HG02852 (cell line): ENCODE data around the gene SLC48A1.
A peak's percentile ranks its signal among the peaks of the same experiment; 100 is the strongest.

Experiments
- ATAC-seq: cut with Tn5 transposase; IDR thresholded peaks from one replicate; pipeline ENCODE4 v1.9.1; 2021; ENCODE audit warnings: mild to moderate bottlenecking, moderate library complexity; ENCODE audit not compliant: unreplicated experiment

The SLC48A1 gene

GRCh38 chr12:47744005-47744651 is 28.9 kb upstream of the SLC48A1 start:
- no peak for ATAC-seq

- no peak for ATAC-seq
Measured at GRCh38 chr12:47744778-47745436, 28.1 kb upstream of the SLC48A1 start.

GRCh38 chr12:47745485-47746041 is 27.5 kb upstream of the SLC48A1 start:
- no peak for ATAC-seq

GRCh38 chr12:47746073-47746472 is 27.0 kb upstream of the SLC48A1 start:
- ATAC-seq: no peak

DNA sequence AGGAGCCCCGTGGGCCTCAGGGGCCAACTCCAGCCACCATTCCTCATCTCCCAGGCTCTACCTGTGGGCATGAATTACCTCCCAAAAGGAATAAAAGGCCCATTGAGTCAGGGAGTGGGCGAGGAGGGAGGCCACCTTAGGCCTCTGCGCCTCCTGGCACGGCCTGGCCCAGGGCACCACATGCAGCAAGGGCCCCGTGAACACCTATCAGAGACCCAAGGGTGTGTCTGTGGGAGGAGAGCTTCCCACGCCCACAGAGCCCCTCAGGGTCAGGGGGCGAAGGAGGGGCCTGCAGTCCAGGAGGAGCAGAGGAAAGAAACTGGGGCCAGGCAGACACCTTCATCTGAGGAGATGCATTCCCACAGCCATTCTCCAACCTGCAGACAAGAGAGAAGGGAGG is 26.5 kb upstream of the SLC48A1 start:
- ATAC-seq: no peak

GRCh38 chr12:47747126-47747525 is 25.9 kb upstream of the SLC48A1 start:
- no peak for ATAC-seq

DNA sequence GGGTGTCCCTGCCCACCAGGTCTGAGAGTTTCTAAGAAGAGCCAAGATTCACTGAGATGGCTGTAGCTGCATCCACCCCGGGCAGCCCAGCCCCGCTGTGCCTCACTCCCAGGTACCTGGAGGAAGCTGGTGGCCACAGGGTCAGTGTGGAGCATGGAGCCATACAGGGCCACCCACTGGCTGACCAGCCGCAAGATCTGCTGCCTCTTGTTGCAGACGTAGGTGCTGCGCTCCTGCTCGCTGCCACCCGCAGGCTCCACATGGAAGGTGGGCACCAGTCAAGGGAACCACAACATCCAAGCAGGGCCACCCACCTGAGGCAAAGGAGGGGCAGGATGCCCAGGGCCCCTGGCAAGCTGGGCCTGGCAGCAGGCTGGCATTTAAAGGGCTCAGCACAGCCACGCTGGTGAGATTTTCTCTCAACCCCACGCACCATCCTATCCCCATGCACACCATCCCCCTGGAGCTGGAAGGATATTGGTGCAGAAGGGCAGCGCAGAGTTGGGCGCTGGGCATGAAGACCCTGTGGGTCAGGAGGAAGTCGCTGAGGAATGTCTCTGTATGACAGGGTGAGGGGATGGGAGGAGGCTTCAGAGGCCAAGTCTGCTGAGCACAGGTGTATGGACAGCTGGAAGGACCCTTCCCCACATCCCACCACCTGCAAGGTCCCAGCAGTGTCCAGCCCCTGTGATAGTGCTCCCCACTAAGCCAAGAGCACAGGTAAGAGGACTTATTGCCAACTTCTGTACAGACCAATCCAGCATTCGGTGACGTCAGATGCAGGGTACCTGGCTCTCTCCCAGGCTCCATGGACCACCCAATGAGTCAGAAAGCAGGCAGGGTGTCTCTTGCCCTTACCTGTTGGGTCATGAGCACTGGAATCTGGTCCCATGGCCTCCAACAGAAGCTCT is 25.2 kb upstream of the SLC48A1 start:
- ATAC-seq: no peak

DNA sequence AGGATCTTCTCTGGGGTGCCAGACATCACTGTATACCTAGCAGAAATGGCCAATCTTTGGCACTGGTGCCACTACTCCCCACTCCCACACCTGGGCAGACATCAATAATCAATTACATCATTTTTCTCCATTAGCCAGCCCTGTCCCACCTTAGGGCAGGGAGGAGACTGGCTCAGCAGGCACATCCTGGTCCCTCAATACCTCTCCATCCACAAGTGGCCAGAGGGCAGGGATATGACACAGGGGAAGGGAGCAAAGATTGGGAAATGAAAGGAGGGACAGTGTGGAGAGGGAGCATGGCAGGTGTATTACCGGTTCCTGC is 24.6 kb upstream of the SLC48A1 start:
- no peak for ATAC-seq

- ATAC-seq: no peak
Measured at GRCh38 chr12:47748899-47749298, 24.1 kb upstream of the SLC48A1 start.

DNA sequence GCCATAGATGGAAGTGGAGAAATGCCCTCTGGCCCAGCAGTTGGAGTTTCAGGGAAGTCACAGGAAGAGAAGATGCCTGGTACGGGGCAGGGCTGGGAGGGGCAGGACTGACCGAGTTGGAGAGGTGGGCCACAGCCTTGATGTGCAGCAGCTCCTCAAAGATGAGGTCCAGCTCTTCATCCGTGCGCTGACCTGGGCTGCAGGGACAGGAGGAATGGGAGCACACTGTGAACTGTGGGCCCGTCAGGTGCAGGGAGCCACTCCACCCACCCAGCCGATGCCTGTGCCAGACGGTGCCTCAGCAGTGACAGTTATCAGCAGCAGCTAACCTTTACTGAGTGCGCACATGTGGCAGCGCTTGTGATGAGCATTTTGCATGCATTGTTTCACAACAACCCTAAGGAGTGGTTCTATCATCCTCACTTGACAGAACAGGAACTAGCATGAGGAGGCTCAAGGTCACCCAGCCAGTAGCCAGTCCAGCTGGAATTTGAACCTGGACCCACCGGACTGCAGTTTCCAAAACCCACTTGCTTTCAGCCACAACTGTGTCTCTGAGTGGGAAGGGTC is 22.7 kb upstream of the SLC48A1 start:
- no peak for ATAC-seq

DNA sequence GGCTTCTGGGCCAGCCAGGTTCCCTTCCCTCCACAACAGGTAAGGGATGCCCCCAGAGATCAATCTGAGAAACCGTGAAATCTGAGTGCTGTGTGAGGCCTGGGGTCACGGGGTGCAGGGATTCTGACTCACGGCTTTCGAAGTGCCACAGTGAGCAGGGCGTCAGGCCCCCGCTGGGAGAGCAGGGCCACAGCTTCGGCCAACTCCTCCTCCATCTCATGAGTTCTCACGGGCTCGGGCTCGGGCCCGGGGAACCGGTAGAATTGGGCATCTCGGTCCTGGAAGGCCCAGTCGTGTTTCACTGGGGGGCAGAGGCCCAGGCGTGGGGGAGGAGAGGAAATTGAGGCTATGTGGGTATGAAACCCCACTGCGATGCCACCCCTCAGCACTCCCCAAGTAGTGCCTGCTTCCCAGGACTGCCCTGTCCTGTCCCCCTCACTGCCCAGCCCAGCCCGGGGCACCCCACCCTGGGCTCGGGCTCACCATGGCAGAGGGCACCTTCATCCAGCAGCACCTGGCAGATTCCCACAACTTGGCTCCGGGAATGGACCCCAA is 22.0 kb upstream of the SLC48A1 start:
- ATAC-seq: no peak

- no peak for ATAC-seq
Measured at GRCh38 chr12:47751561-47751960, 21.5 kb upstream of the SLC48A1 start.

DNA sequence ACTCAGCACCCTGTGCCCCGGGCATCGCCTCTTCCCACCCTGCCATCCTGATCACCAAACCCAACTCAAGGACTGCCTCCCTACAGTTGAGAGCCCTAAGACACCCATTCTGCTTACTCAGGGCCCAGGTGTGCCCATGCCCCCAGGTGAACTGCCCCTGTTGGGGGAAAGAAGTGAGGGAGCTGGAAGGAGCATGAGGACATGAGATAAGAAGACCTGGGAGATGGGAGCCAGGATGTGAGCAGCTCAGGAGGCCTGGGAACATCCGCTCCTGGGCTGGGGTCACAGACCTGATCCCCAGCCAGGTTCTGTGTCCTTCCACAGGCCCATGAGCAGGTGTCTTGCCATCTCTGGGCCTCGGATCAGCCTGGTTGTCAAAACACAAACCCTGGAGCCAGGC is 20.9 kb upstream of the SLC48A1 start:
- no peak for ATAC-seq

DNA sequence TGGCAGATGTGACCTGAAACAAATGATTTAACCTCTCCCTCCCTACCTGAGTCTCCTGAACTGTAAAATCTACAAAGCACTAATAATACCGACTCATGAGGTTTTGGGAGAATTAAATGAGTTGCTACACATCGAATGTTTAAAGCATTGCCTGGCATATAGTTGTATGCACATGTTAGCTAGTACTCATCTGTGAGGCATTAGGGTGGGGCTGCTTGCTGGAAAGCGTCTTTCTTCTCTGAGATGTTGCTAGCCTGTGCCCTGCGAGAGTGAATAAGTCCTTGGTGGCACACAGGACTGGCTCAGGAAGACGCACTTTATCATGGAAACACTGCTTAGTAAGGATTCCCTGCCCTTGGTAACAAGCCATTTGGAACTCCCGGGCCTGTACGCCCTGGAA is 20.5 kb upstream of the SLC48A1 start:
- no peak for ATAC-seq

- no peak for ATAC-seq
Measured at GRCh38 chr12:47753021-47754001, 19.7 kb upstream of the SLC48A1 start.

DNA sequence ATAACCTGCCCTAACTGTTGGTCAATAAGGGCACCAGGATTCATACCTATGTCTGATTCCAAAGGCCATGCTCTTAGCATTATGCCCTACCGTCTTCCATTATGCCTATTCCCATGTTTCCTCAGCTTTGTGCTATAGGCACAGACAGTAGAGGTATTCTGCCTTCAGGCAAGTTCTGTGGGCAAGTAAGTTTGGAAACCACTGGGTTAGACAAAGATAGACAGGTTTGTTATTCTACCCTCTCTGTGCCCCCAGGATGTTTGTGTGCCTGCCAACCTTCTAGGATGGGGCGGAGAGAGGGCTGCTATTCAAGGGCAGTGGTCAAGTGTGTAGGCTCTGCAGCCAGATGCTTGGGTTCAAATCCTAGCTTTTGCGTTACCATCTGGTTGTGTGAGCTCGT is 18.9 kb upstream of the SLC48A1 start:
- ATAC-seq: no peak

- peak; percentile 4 for ATAC-seq
Measured at GRCh38 chr12:47754881-47755280, 18.2 kb upstream of the SLC48A1 start.

GRCh38 chr12:47755655-47756562 is 17.1 kb upstream of the SLC48A1 start:
- ATAC-seq: peak; percentile 81

DNA sequence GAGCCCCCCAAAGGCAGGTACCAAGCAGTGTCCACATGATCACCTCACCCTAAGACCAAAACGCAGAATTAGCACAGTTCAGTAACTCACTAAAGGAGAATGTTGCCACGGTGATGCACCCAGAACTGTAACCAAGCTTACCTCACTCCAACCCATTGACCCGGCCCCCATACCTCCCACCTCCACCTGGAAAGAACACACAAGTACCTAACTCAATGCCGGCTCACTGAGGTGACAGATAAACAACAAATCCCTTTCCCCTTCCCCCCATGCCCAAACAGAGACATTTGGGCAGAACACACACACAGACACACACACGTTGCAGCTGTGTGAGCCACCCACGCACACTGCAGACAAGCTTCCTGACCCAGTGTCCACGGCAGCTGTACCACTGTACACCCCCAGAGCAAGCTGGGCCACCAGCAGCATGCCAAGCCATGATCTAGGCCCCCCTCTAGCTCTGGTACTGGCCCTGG is 15.6 kb upstream of the SLC48A1 start:
- no peak for ATAC-seq
